Measurements from ENCODE around the gene RTN4RL1.

GRCh38 chr17:1976000-1976682 lies 49.0 kb downstream of the RTN4RL1 start:
- TF ChIP-seq, protein P1, sequence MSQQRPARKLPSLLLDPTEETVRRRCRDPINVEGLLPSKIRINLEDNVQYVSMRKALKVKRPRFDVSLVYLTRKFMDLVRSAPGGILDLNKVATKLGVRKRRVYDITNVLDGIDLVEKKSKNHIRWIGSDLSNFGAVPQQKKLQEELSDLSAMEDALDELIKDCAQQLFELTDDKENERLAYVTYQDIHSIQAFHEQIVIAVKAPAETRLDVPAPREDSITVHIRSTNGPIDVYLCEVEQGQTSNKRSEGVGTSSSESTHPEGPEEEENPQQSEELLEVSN (IDR thresholded peaks at IDR 0.05; ENCODE audit: borderline replicate concordance in 1 of 2, extremely low read depth in 1 of 2, insufficient read depth in 1 of 2, insufficient read length in 1 of 2, low read depth in 1 of 2, low read length in 1 of 2, poor library complexity in 1 of 2, severe bottlenecking in 1 of 2): no peak
- no peak for TF ChIP-seq ELF1 (tag; IDR thresholded peaks at IDR 0.05)
- TF ChIP-seq CHD2 (IDR thresholded peaks at IDR 0.05; ENCODE audit: low read depth, low read length): no peak
- no peak for TF ChIP-seq PHB2 (IDR thresholded peaks at IDR 0.05; ENCODE audit: low read depth)
